ENCODE data around the gene CDCA7.
"Not testable (repeated sequence)": the region's sequence is repeated elsewhere in the genome, so short reads cannot be mapped to it uniquely, and the experiment has no call there.

Gene CDCA7

DNA sequence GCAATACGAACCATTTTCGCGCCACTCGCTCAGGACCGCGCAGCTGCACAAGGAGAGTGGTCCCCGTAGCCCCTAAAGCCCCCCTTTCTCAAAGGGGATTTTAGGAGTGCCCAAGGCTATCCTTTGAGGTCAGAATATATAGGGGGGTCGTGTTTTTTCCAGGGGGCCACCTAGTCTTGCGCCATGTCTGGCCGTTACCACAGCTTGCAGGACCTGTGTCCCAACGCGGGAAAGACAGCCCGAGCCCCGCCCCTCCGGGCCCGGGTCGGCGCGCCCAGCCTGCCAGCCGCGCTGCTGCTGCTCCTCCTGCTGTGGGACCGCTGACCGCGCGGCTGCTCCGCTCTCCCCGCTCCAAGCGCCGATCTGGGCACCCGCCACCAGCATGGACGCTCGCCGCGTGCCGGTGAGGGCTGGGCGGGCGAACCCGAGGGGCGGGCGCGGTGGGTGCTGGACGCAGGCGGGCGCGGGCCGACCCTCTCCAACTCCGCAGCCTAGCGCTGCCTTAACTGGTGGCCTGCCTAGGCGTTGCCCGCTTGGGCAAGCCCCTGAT, at the start of gene CDCA7:
Gene CDCA7 (plus strand): TSS at position 291 of the 550 bp plus-strand sequence. CDS start 92 bp downstream, at position 383.
- DNase-seq: peak; percentile 53

GRCh38 chr2:173305303-173305702, 49.4 kb upstream of the CDCA7 start:
- DNase-seq: no peak

- DNase-seq: no peak
Observed at GRCh38 chr2:173307293-173307692, 47.4 kb upstream of the CDCA7 start.

DNA sequence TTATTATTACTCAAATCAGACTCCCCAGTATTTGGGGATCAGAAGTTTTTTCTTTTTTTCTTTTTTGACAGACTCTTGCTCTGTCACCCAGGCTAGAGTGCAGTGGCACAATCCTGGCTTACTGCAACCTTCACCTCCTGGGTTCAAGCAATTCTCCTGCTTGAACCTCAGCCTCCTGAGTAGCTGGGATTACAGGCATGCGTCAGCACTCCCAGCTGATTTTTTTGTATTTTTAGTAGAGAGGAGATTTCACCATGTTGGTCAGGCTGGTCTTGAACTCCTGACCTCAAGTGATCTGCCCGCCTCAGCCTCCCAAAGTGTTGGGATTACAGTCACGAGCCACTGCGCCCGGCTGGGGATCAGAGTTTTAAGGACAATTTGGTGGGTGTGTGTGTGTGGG, 45.3 kb upstream of the CDCA7 start:
- DNase-seq: not testable (repeated sequence)

DNA sequence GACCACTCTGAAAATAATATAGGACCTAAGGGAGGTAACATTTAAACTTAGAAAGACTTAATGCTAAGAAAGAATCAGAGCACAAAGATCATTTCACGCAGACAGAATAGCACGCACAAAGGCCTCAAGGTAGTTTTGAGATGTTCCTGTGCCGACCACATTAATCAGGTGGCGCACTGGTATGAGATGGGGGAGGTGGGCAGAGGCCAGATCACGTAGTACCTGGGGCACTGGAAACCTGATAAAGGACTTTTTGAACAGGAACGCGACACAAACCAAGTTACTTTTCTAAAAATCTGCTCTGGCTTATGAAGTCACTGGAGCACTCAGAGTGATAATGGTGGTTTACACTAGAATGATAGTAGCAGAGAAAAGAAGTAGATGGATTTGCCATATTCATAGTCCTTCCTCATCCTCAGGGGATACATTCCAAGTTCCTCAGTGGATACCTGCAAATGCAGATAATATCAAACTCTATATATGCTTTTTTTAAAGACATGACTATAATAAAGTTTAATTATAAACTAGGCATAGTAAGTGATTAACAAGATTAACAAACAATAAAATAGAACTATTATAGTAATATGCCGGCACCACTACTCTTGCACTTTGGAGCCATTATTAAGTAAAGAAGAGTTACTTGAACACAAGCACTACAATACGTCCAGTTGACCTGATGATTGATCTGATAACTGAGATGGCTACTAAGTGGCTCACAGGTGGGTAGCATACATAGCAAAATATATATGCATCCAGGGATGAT, 42.6 kb upstream of the CDCA7 start:
- no peak for DNase-seq

DNA sequence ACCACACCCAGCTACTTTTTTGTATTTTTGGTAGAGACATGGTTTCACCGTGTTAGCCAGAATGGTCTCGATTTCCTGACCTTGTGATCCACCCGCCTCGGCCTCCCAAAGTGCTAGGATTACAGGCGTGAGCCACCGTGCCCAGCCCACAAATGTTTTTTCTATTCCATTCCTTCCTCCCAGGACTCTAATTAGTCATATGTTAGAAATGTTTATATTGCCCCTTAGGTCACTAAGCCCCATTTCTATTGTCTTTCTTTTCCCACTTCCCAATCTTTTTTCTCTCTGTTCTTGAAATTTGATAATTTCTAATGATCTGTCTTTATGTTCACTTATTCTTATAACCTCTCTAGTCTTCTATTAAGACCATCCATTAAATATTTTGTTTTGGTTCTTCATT, 31.3 kb upstream of the CDCA7 start:
- DNase-seq: no peak

DNA sequence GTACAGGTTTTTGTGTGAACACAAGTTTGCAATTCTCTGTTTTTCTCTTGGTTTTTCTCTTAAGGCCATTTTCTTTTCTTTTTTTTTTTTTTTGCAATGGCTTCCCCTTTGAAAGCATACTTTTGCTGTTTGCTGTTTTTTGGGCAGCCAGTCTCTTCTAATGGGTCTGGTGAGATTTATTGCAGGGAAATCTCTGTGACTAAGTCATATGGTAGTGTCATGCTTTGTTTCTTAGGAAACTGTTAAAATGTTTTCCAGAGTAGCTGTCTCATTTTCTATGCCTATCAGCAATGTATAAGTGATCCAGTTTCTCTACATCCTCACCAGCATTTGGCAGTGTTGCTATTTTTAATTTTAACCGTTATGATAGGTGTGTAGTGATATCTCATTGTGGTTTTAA, 27.9 kb upstream of the CDCA7 start:
- no peak for DNase-seq

GRCh38 chr2:173327421-173327820, 27.3 kb upstream of the CDCA7 start:
- DNase-seq: no peak

- DNase-seq: not testable (repeated sequence)
Observed at GRCh38 chr2:173333003-173333402, 21.7 kb upstream of the CDCA7 start.

DNA sequence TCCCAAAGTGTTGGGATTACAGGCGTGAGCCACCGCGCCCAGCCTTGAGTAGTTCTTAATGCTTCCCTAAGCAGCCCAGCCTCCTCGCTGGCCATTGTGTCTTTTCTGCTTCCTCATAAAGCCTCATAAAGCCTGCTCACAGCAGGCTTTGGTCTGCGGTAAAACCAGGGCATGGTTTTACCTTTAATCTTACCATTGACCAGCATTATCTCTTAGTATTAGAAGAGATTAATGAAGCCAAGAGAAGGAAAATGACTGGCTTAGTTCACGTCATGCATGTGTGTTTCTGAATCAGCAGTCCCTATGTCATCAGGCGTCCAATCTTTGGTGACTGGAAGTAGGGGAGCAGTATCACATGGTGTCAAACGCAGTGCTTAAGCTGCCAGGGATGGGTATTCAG, 14.9 kb upstream of the CDCA7 start:
- DNase-seq: no peak

DNA sequence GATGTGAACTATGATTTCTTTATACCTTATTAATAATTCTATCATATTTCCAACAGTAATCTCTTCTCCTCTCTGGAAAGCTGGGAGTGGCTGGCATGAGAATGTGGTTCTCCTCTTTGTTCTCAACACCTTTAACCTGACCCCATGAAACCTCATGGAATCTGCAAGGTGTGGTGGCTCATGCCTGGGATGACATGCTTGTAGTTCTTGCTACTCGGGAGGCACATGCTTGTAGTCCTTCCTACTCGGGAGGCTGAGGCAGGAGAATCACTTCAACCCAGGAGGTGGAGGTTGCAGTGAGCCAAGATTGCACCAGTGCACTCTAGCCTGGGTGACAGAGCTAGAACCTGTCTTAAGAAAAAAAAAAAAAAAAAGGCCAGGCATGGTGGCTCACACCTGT, 10.8 kb upstream of the CDCA7 start:
- DNase-seq: no peak

GRCh38 chr2:173346035-173346434, 8.6 kb upstream of the CDCA7 start:
- DNase-seq: no peak

GRCh38 chr2:173347305-173348168, 7.1 kb upstream of the CDCA7 start:
- no peak for DNase-seq

GRCh38 chr2:173349287-173349686, 5.4 kb upstream of the CDCA7 start:
- DNase-seq: no peak

DNA sequence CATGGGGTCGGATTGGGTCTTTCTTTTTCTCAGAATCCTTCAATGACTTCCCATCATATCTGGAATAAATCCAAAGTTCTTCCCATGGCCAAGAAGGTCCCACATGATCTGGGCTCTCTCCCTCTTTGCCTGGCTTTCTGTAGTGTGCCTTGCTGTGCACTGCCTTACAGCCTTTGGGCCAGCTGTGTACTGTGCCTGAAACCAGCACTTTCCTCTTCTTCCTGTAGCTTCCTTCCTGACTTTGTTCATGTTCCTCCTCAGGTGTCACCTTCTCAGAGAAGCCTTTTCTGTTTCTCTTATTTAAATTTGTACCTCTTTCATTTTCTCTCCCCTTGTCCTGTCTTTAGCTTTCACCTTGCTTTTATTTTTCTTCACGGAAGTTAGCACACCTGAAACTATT, 4.3 kb upstream of the CDCA7 start:
- DNase-seq: no peak

DNA sequence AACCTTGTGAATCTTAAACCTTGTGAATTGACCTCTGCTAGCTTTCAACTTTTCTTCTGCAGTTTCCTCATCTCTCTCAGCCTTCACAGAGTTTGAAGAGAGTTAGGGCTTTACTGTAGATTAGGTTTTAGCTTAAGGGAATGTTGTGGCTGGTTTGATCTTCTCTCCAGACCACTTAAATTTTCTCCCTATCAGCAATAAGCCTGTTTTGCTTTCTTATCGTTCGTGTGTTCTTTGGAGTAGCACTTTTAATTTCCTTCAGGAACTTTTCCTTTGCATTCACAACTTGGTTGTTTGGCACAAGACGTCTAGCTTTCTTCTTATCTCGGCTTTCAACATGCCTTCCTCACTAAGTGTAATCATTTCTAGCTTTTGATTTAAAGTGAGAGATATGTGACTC, 2.8 kb upstream of the CDCA7 start:
- DNase-seq: no peak

DNA sequence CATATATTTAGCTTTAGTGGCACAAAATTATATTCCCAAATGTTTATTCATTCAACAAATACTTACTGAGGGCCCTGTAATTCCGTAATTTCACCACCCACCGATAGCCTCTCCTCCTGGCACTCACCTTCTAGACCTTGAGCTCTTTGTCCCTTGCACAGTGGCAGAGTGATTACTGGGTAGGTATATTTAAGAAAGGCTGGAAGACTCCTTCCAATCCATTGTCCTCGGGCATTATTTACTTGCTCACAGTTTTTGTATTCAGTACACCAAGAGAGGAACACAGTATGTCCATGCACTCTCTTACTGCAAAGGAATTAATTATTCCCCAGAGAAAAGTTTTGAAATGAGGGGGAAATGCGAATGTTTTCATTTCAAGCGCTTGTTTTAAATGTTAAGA, 1.1 kb upstream of the CDCA7 start:
- no peak for DNase-seq

- no peak for DNase-seq
Observed at GRCh38 chr2:173354073-173354581, 545 bp upstream of the CDCA7 start.

- DNase-seq: no peak
Observed at GRCh38 chr2:173355132-173355865, 627 bp downstream of the CDCA7 start.

- DNase-seq: no peak
Observed at GRCh38 chr2:173355866-173356508, 1.3 kb downstream of the CDCA7 start.

- no peak for DNase-seq
Observed at GRCh38 chr2:173357346-173357745, 2.7 kb downstream of the CDCA7 start.

GRCh38 chr2:173358616-173359015, 3.9 kb downstream of the CDCA7 start:
- DNase-seq: no peak

All from activated T-cell treated with anti-CD3 and anti-CD28 coated beads, Interleukin-2, amount 50 U/mL, for 1 hour (primary cell).